Mesothelial cell of epicardium (in vitro differentiated cells): ENCODE results near the gene HAAO. TPM values are rescaled to one million over a fixed set of nuclear protein-coding genes. Genes with fewer than 3 reads are reported as not detected.

Experiments used
- DNase-seq, 2 experiments: peaks; one replicate each; pipeline ENCODE4 v3.0.0; 2021; ENCODE audit warnings: low spot score in 2 of 2; ENCODE audit not compliant: unreplicated experiment in 2 of 2
- H3K27ac Mint-ChIP-seq: 2 replicates; pipeline ENCODE4 v1.8.0; 2021; ENCODE audit warnings: mixed read lengths
- H3K27me3 Mint-ChIP-seq: 2 replicates; pipeline ENCODE4 v1.8.0; 2021; ENCODE audit warnings: low read depth, mixed read lengths
- H3K36me3 Mint-ChIP-seq: 2 replicates; pipeline ENCODE4 v1.8.0; 2021; ENCODE audit warnings: mixed read lengths
- H3K4me1 Mint-ChIP-seq: 2 replicates; pipeline ENCODE4 v1.8.0; 2021; ENCODE audit warnings: mixed read lengths
- H3K4me3 Mint-ChIP-seq: 2 replicates; pipeline ENCODE4 v1.8.0; 2021; ENCODE audit warnings: mild to moderate bottlenecking, moderate library complexity, mixed read lengths
- H3K9me3 Mint-ChIP-seq: 2 replicates; pipeline ENCODE4 v1.8.0; 2021; ENCODE audit warnings: mixed read lengths
- CTCF ChIP-seq: fragments of 200-600 bp; sonication (generic); IDR thresholded peaks from one replicate; pipeline ENCODE4 v1.5.0; 2021; ENCODE audit warnings: antibody characterized with exemption; ENCODE audit not compliant: unreplicated experiment
- total RNA-seq: library from RNA; stranded (reverse); gene quantifications from 3 replicates; pipeline ENCODE4 v1.2.1, GENCODE V29; 2021

Gene HAAO
- total RNA-seq, 1 donor from 2014 or later, result 23.3 TPM

GRCh38 chr2:42747422-42747821 lies 45.0 kb downstream of the HAAO start:
- Mint-ChIP-seq H3K4me1 (peaks cover 4% of the 10 kb centered on the region), H3K4me3 (no peak overlapping the region), H3K27me3 (no peaks in the 10 kb centered on the region), H3K27ac (no peak overlapping the region), H3K36me3 (peaks cover 12% of the 10 kb centered on the region), H3K9me3 (peaks cover 3% of the 10 kb centered on the region)
- TF ChIP-seq CTCF, result no peak
- DNase-seq, result no peak

- Mint-ChIP-seq H3K27me3 (no peaks in the 10 kb centered on the region), H3K27ac (no peak overlapping the region)
Observed at GRCh38 chr2:42744545-42745082, 47.8 kb downstream of the HAAO start.

GRCh38 chr2:42743659-42743990 lies 48.8 kb downstream of the HAAO start:
- peaks cover 4% of the 10 kb centered on the region for H3K4me1 Mint-ChIP-seq
- peaks cover 3% of the 10 kb centered on the region for H3K9me3 Mint-ChIP-seq

More at GRCh38 chr2:42744545-42745082, 47.8 kb downstream of the HAAO start:
- H3K4me3 Mint-ChIP-seq, result no peak overlapping the region
- peaks cover 4% of the 10 kb centered on the region for H3K4me1 Mint-ChIP-seq
- DNase-seq, result no peak
- H3K36me3 Mint-ChIP-seq, result peaks cover 14% of the 10 kb centered on the region
- no peak for TF ChIP-seq CTCF
- no peaks in the 10 kb centered on the region for H3K9me3 Mint-ChIP-seq

GRCh38 chr2:42742740-42743658 lies 49.4 kb downstream of the HAAO start:
- Mint-ChIP-seq H3K27me3 (no peaks in the 10 kb centered on the region), H3K4me3 (no peak overlapping the region), H3K9me3 (peaks cover 8% of the 10 kb centered on the region), H3K4me1 (peaks cover 4% of the 10 kb centered on the region), H3K27ac (no peak overlapping the region), H3K36me3 (peaks cover 25% of the 10 kb centered on the region)
- DNase-seq, result no peak
- no peak for TF ChIP-seq CTCF

More at GRCh38 chr2:42743659-42743990, 48.8 kb downstream of the HAAO start:
- Mint-ChIP-seq H3K27me3 (no peaks in the 10 kb centered on the region), H3K27ac (no peak overlapping the region), H3K36me3 (peaks cover 18% of the 10 kb centered on the region), H3K4me3 (no peak overlapping the region)
- DNase-seq, result no peak
- no peak for TF ChIP-seq CTCF

- DNase-seq, result no peak
- H3K4me1 Mint-ChIP-seq, result no peaks in the 10 kb centered on the region
- no peak overlapping the region for H3K4me3 Mint-ChIP-seq
- no peak for TF ChIP-seq CTCF
- no peaks in the 10 kb centered on the region for H3K27me3 Mint-ChIP-seq
- H3K27ac Mint-ChIP-seq, result no peak overlapping the region
- peaks cover 38% of the 10 kb centered on the region for H3K36me3 Mint-ChIP-seq
- peaks cover 15% of the 10 kb centered on the region for H3K9me3 Mint-ChIP-seq
Observed at GRCh38 chr2:42741140-42741539, 51.2 kb downstream of the HAAO start.
